ENCODE data around the gene NT5C3A. TPM values are rescaled to one million over a fixed set of nuclear protein-coding genes. Genes with fewer than 3 reads are reported as not detected.

The NT5C3A gene
- total RNA-seq, 1 experiment from 2014 or later = 60.4 TPM

DNA sequence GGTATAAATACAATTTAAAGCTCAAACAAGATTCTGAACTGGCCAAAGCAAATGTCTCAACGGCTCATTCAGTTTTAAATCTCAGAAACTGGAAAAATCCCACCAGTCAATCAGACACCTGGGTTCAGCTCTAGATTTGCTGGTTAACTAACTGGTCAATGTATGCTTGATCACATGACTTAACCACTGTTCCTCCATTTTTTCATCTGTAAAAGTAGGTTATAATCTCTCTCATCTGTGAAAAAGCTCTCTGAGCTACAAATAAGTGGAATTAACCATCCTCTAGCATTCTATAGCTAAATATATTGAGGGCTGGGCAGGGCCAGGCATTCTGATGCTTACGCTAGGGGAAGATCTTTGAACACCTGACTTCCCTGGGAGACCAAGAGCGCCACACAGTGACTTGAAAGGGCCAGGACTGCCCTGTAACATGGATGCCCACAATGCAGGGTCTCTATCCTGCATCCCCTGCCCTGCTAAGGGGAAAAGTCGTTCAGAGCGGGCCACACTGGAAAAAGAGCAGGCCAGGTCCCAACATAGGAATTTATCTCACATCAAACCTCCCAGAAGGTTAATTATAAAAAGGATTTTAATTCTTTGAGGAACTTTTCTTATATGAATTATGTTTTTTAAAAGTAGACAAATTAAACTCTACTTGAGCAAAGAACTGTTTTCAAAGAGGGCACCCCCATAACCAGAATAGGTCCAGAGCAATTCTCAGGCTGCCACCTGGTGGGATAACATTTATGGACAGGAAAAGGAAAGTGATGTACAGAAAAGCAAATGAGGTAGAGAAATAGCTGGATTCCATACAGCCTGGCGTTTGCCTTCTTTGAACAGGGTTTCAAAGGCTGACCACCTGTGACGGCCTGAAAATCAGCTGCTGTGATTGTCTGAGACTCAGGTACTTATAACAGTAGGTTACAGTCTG, 44.8 kb upstream of the NT5C3A start:
- no peak for TF ChIP-seq EZH2 (IDR thresholded peaks at IDR 0.05; ENCODE audit: low read depth)
- TF ChIP-seq, protein P1, sequence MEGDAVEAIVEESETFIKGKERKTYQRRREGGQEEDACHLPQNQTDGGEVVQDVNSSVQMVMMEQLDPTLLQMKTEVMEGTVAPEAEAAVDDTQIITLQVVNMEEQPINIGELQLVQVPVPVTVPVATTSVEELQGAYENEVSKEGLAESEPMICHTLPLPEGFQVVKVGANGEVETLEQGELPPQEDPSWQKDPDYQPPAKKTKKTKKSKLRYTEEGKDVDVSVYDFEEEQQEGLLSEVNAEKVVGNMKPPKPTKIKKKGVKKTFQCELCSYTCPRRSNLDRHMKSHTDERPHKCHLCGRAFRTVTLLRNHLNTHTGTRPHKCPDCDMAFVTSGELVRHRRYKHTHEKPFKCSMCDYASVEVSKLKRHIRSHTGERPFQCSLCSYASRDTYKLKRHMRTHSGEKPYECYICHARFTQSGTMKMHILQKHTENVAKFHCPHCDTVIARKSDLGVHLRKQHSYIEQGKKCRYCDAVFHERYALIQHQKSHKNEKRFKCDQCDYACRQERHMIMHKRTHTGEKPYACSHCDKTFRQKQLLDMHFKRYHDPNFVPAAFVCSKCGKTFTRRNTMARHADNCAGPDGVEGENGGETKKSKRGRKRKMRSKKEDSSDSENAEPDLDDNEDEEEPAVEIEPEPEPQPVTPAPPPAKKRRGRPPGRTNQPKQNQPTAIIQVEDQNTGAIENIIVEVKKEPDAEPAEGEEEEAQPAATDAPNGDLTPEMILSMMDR (conservative IDR thresholded peaks at IDR 0.05) = peak; percentile 65
- CTCF ChIA-PET = interaction anchor here (0.6 to 1.4 kb wide), 4 partner anchors 45 to 307 kb away, joined by 3 to 9 read pairs (median 5); partner anchors contain the start of gene NT5C3A
- Histone ChIP-seq H3K9me3 (ENCODE audit: insufficient read depth, low read depth) (no peaks in the 10 kb centered on the region), H2AFZ (0 out of 2 replicates have a peak overlapping the region, but pooled peaks have one; percentile 94), H3K27ac (no peak overlapping the region), H3K9me2 (ENCODE audit: insufficient read depth) (no peaks in the 10 kb centered on the region), H3K4me3 (peak overlapping the region; percentile 69), H3K27me3 (ENCODE audit: insufficient read depth, low read depth) (0 out of 2 replicates have a peak, but pooled peaks cover 6% of the 10 kb centered on the region), H3K4me1 (replicated peaks; ENCODE audit: insufficient read depth) (peaks cover 24% of the 10 kb centered on the region), H3K36me3 (ENCODE audit: low read depth) (peaks cover 8% of the 10 kb centered on the region; the same call in 1 of the 2 replicates), H4K20me1 (ENCODE audit: insufficient read depth) (peaks cover 45% of the 10 kb centered on the region), H3K4me2 (peak overlapping the region; percentile 87), H3K79me2 (ENCODE audit: low read depth) (peaks cover 47% of the 10 kb centered on the region), H3F3A (ENCODE audit: insufficient read depth, low read depth) (peaks cover 14% of the 10 kb centered on the region; the same call in 1 of the 2 replicates)
- peak in 1 of 2 experiments; percentile 23 for DNase-seq
- POLR2A ChIA-PET (ENCODE audit: unreplicated experiment) = no interaction called here
- intact Hi-C loops (cut with micrococcal nuclease; ENCODE audit: unreplicated experiment) = loop anchor here (1.0 to 5.0 kb wide), 6 partner anchors 45 to 415 kb away; partner anchors contain the start of gene NT5C3A
- no TSS peak for BruUV-seq (replicated peaks)

DNA sequence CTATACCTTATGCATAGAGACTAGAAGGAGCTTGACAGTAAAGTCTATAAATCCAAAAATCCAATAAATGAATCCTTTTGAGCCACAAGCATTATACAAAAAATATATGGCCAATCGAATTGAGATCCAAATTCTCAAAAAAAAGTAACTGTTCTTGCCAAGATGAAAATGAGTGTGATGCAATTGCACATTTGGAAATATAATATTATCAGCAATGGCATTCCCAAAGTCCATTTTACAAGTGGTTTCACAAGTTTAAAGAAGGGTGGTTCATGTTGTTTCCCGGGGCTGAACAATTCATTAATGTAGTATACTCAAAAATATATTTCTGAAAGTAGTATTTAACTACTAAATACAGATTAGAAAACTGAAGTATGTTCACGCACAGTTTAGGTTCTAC, 39.3 kb upstream of the NT5C3A start:
- Histone ChIP-seq H3K4me1 (replicated peaks; ENCODE audit: insufficient read depth) (peaks cover under 1% of the 10 kb centered on the region; the same call in 1 of the 2 replicates), H3K27ac (no peak overlapping the region), H3K4me3 (no peak overlapping the region), H3K36me3 (ENCODE audit: low read depth) (peaks cover 33% of the 10 kb centered on the region), H3K79me2 (ENCODE audit: low read depth) (peaks cover 28% of the 10 kb centered on the region), H3K4me2 (no peak overlapping the region), H3K9me2 (ENCODE audit: insufficient read depth) (no peaks in the 10 kb centered on the region), H4K20me1 (ENCODE audit: insufficient read depth) (peaks cover 37% of the 10 kb centered on the region), H2AFZ (no peak overlapping the region), H3K9me3 (ENCODE audit: insufficient read depth, low read depth) (no peaks in the 10 kb centered on the region), H3K27me3 (ENCODE audit: insufficient read depth, low read depth) (no peaks in the 10 kb centered on the region), H3F3A (ENCODE audit: insufficient read depth, low read depth) (no peaks in the 10 kb centered on the region)
- no peak for DNase-seq
- intact Hi-C loops (cut with micrococcal nuclease; ENCODE audit: unreplicated experiment) = no loop called here
- CTCF ChIA-PET = no interaction called here
- TF ChIP-seq, protein P1 (conservative IDR thresholded peaks at IDR 0.05) = no peak
- TF ChIP-seq EZH2 (IDR thresholded peaks at IDR 0.05; ENCODE audit: low read depth) = no peak
- POLR2A ChIA-PET (ENCODE audit: unreplicated experiment) = no interaction called here
- no TSS peak for BruUV-seq (replicated peaks)

DNA sequence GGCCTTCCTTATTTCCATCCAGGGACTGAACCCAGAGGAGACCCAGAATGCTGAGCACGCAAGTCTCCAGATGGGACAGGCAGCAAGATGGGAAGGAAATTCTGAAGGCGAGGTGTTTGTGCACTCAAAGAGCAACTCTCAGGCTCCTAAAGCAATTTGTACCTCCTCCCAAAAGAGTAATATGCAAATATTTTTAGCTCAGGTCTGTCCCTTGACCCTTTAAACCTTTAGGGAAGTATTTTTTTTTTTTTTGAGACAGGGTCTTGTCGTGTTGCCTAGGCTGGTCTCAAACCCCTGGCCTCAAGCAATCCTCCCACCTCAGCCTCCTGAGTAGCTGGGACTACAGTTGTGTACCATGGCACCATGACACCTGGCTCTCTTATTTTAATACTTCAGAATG, 38.2 kb upstream of the NT5C3A start:
- no peak for DNase-seq
- TF ChIP-seq EZH2 (IDR thresholded peaks at IDR 0.05; ENCODE audit: low read depth) = no peak
- TF ChIP-seq, protein P1 (conservative IDR thresholded peaks at IDR 0.05) = no peak
- H4K20me1 ChIP-seq (ENCODE audit: insufficient read depth) = peaks cover 29% of the 10 kb centered on the region
- no peak overlapping the region for H3K4me3 ChIP-seq
- H3F3A ChIP-seq (ENCODE audit: insufficient read depth, low read depth) = no peaks in the 10 kb centered on the region
- intact Hi-C loops (cut with micrococcal nuclease; ENCODE audit: unreplicated experiment) = no loop called here
- CTCF ChIA-PET = interaction anchor here (0.6 kb wide), 1 partner anchor 299 kb away, joined by 5 read pairs; no protein-coding TSS in a partner anchor
- no peaks in the 10 kb centered on the region for H3K9me3 ChIP-seq (ENCODE audit: insufficient read depth, low read depth)
- BruUV-seq (replicated peaks) = no TSS peak
- H3K36me3 ChIP-seq (ENCODE audit: low read depth) = peaks cover 42% of the 10 kb centered on the region
- no peak overlapping the region for H2AFZ ChIP-seq
- no peaks in the 10 kb centered on the region for H3K27me3 ChIP-seq (ENCODE audit: insufficient read depth, low read depth)
- H3K4me2 ChIP-seq = no peak overlapping the region
- H3K9me2 ChIP-seq (ENCODE audit: insufficient read depth) = no peaks in the 10 kb centered on the region
- POLR2A ChIA-PET (ENCODE audit: unreplicated experiment) = no interaction called here
- peaks cover 16% of the 10 kb centered on the region for H3K79me2 ChIP-seq (ENCODE audit: low read depth)
- no peak overlapping the region for H3K27ac ChIP-seq
- H3K4me1 ChIP-seq (replicated peaks; ENCODE audit: insufficient read depth) = no peaks in the 10 kb centered on the region

Data from PC-9 (cell line).